ENCODE data around the gene DIAPH3.
A peak's percentile ranks its signal among the peaks of the same experiment; 100 is the strongest.

DIAPH3 gene

GRCh38 chr13:59809564-59809963 lies 354.2 kb downstream of the DIAPH3 start:
- H3K4me3 ChIP-seq (ENCODE audit: control insufficient read depth, low read depth, low read length) = no peak overlapping the region
- no peak for DNase-seq (ENCODE audit: low read depth)
- TF ChIP-seq, protein P1, sequence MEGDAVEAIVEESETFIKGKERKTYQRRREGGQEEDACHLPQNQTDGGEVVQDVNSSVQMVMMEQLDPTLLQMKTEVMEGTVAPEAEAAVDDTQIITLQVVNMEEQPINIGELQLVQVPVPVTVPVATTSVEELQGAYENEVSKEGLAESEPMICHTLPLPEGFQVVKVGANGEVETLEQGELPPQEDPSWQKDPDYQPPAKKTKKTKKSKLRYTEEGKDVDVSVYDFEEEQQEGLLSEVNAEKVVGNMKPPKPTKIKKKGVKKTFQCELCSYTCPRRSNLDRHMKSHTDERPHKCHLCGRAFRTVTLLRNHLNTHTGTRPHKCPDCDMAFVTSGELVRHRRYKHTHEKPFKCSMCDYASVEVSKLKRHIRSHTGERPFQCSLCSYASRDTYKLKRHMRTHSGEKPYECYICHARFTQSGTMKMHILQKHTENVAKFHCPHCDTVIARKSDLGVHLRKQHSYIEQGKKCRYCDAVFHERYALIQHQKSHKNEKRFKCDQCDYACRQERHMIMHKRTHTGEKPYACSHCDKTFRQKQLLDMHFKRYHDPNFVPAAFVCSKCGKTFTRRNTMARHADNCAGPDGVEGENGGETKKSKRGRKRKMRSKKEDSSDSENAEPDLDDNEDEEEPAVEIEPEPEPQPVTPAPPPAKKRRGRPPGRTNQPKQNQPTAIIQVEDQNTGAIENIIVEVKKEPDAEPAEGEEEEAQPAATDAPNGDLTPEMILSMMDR (conservative IDR thresholded peaks at IDR 0.05; ENCODE audit: control insufficient read depth, insufficient read depth, low read depth, low read length) = no peak

- TF ChIP-seq, protein P1 (conservative IDR thresholded peaks at IDR 0.05; ENCODE audit: control insufficient read depth, insufficient read depth, low read depth, low read length) = no peak
- no peak overlapping the region for H3K4me3 ChIP-seq (ENCODE audit: control insufficient read depth, low read depth, low read length)
- DNase-seq (ENCODE audit: low read depth) = no peak
Measured at GRCh38 chr13:59806801-59807200, 356.9 kb downstream of the DIAPH3 start.

- H3K4me3 ChIP-seq (ENCODE audit: control insufficient read depth, low read depth, low read length) = no peak overlapping the region
- TF ChIP-seq, protein P1 (conservative IDR thresholded peaks at IDR 0.05; ENCODE audit: control insufficient read depth, insufficient read depth, low read depth, low read length) = no peak
- DNase-seq (ENCODE audit: low read depth) = no peak
Measured at GRCh38 chr13:59801107-59801880, 362.4 kb downstream of the DIAPH3 start.

GRCh38 chr13:59793107-59793506 lies 370.6 kb downstream of the DIAPH3 start:
- TF ChIP-seq, protein P1 (conservative IDR thresholded peaks at IDR 0.05; ENCODE audit: control insufficient read depth, insufficient read depth, low read depth, low read length) = no peak
- H3K4me3 ChIP-seq (ENCODE audit: control insufficient read depth, low read depth, low read length) = no peak overlapping the region
- no peak for DNase-seq (ENCODE audit: low read depth)

DNA sequence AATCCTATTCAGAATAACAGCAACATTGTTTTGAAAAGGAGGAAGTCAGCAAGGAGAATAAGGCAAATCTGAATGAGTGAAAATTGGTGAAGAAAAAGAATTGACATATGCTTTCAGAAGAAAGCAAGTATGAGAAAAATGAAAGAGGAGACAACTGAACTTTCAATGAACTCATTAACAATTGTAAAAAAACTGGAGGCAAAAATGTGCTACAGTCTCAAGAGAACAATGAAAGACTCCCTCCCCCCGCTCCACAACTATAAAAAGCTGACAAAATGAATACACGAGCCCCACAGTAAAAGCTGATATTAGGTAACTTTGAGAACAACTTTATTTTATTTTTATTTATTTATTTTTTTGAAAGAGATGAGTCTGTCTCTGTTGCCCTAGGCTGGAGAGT lies 373.1 kb downstream of the DIAPH3 start:
- DNase-seq (ENCODE audit: low read depth) = peak; percentile 1
- no peak overlapping the region for H3K4me3 ChIP-seq (ENCODE audit: control insufficient read depth, low read depth, low read length)
- TF ChIP-seq, protein P1 (conservative IDR thresholded peaks at IDR 0.05; ENCODE audit: control insufficient read depth, insufficient read depth, low read depth, low read length) = no peak

GRCh38 chr13:59789558-59789957 lies 374.2 kb downstream of the DIAPH3 start:
- H3K4me3 ChIP-seq (ENCODE audit: control insufficient read depth, low read depth, low read length) = no peak overlapping the region
- TF ChIP-seq, protein P1 (conservative IDR thresholded peaks at IDR 0.05; ENCODE audit: control insufficient read depth, insufficient read depth, low read depth, low read length) = no peak
- DNase-seq (ENCODE audit: low read depth) = no peak
